HepG2 (cell line): ENCODE results near the gene NAV2. TPM values are rescaled to one million over a fixed set of nuclear protein-coding genes. Genes with fewer than 3 reads are reported as not detected.
A peak's percentile ranks its signal among the peaks of the same experiment; 100 is the strongest.

ENCODE experiments used
- ATAC-seq: fragments of 200-7000 bp; cut with Tn5 transposase; 3 replicates; pipeline ENCODE4 v1.9.1; 2020; ENCODE audit warnings: mild to moderate bottlenecking, moderate library complexity
- BruUV-seq: library from RNA; stranded (reverse); fragments of 400-500 nt; replicated peaks from 2 replicates; lab custom pipeline; 2021; lab: Mats Ljungman, UMichigan
- CTCF ChIA-PET: fragments of 300-600 bp; formaldehyde crosslinking; extraction: SDS; loops from one replicate; lab custom pipeline; 2021; ENCODE audit warnings: low total read pairs, inconsistent platforms, low intra/inter-chr PET ratio; lab: Yijun Ruan, JAX
- POLR2A ChIA-PET: fragments of 350-600 bp; sonication (Branson Sonifier 250); formaldehyde crosslinking; loops from one replicate; lab custom pipeline; 2020; ENCODE audit warnings: antibody characterized with exemption, inconsistent platforms; lab: Yijun Ruan, JAX
- DNase-seq: peaks from one replicate; pipeline ENCODE4 v3.0.0-alpha.2; 2015; ENCODE audit warnings: low spot score
- FAIRE-seq: peaks from 3 replicates; lab custom pipeline; 2011; peaks lifted over from hg19 to GRCh38; lab: Jason Lieb, UNC
- H2AFZ ChIP-seq: one replicate; pipeline ENCODE4 v1.6.1; 2011; ENCODE audit warnings: low read length, inconsistent platforms
- H3K27ac ChIP-seq: fragments of 300-600 bp; 3 replicates; pipeline ENCODE4 v1.8.0; 2011; ENCODE audit warnings: mixed run types, mild to moderate bottlenecking, mixed read lengths, low read length, inconsistent platforms; ENCODE audit not compliant: insufficient read depth; ENCODE audit errors: extremely low read length
- H3K27me3 ChIP-seq, 2 experiments: fragments of 200-600 bp in 1 of 2; 2 replicates in 1 of 2; 3 replicates in 1 of 2; pipeline versions ENCODE4 v1.6.0 to v1.8.0; 2011; ENCODE audit warnings: low read length in 2 of 2, mild to moderate bottlenecking in 2 of 2, moderate library complexity in 2 of 2, inconsistent platforms in 1 of 2; ENCODE audit not compliant: insufficient read depth in 2 of 2, control insufficient read depth in 1 of 2
- H3K36me3 ChIP-seq, 2 experiments: fragments of 200-600 bp in 1 of 2; replicated peaks in 1 of 2; 2 replicates in 1 of 2; 3 replicates in 1 of 2; pipeline versions ENCODE4 v1.5.1 to v1.8.0; 2011; ENCODE audit warnings: low read length in 2 of 2, inconsistent platforms in 1 of 2; ENCODE audit not compliant: insufficient read depth in 2 of 2, control insufficient read depth in 1 of 2
- H3K4me1 ChIP-seq: 2 replicates; pipeline ENCODE4 v1.5.1; 2012; ENCODE audit warnings: low read length, inconsistent platforms; ENCODE audit not compliant: insufficient read depth
- H3K4me2 ChIP-seq: 2 replicates; pipeline ENCODE4 v1.6.0; 2011; ENCODE audit warnings: low read depth, low read length, inconsistent platforms
- H3K4me3 ChIP-seq, 3 experiments: fragments of 200-600 bp in 1 of 3; sonication (generic), shearing (Covaris generic) in 1 of 3; replicated peaks in 1 of 3; 2 replicates each; pipeline ENCODE4 v1.5.1; 2011 to 2016; ENCODE audit warnings: low read length in 3 of 3, inconsistent platforms in 2 of 3, low read depth in 2 of 3, mild to moderate bottlenecking in 2 of 3, control low read depth in 1 of 3, mixed read lengths in 1 of 3; ENCODE audit not compliant: insufficient read depth in 1 of 3
- H3K79me2 ChIP-seq: one replicate; pipeline ENCODE4 v1.6.1; 2011; ENCODE audit warnings: low read length, inconsistent platforms; ENCODE audit not compliant: insufficient read depth
- H3K9ac ChIP-seq: 2 replicates; pipeline ENCODE4 v1.6.0; 2011; ENCODE audit warnings: mild to moderate bottlenecking, low read depth, low read length, inconsistent platforms; ENCODE audit not compliant: insufficient read depth
- H3K9me3 ChIP-seq: 2 replicates; pipeline ENCODE4 v1.5.1; 2012; ENCODE audit warnings: mild to moderate bottlenecking, low read length
- H4K20me1 ChIP-seq: 2 replicates; pipeline ENCODE4 v1.6.0; 2011; ENCODE audit warnings: inconsistent platforms, mild to moderate bottlenecking, low read length, moderate library complexity; ENCODE audit not compliant: insufficient read depth
- ATF2 ChIP-seq: sonication (generic); formaldehyde crosslinking; IDR thresholded peaks from 2 replicates; pipeline ENCODE4 v1.4.0; 2020; ENCODE audit warnings: missing genetic modification reagents
- CENPX ChIP-seq: sonication (generic); formaldehyde crosslinking; IDR thresholded peaks from 2 replicates; pipeline ENCODE4 v1.9.0; 2021; ENCODE audit warnings: mild to moderate bottlenecking, missing genetic modification reagents, moderate library complexity
- CREM ChIP-seq, 2 experiments: sonication (generic) in 1 of 2; formaldehyde crosslinking in 1 of 2; IDR thresholded peaks; 2 replicates each; pipeline versions ENCODE4 v1.4.0 to v1.6.1; 2016 to 2020; ENCODE audit warnings: antibody characterized with exemption in 1 of 2, mild to moderate bottlenecking in 1 of 2, missing genetic modification reagents in 1 of 2
- ERF ChIP-seq: IDR thresholded peaks from 2 replicates; pipeline ENCODE4 v1.6.1; 2018; ENCODE audit warnings: missing biosample characterization, missing genetic modification reagents
- EZH2 ChIP-seq: conservative IDR thresholded peaks from 2 replicates; pipeline ENCODE4 v1.6.1; 2012; ENCODE audit warnings: mild to moderate bottlenecking, low read depth, low read length, moderate library complexity
- FOXA1 ChIP-seq, 2 experiments: fragments of 450-650 bp in 1 of 2; sonication (generic) in 1 of 2; formaldehyde crosslinking in 1 of 2; IDR thresholded peaks; 2 replicates each; pipeline versions ENCODE4 v1.4.0 to v1.6.1; 2016 to 2020; ENCODE audit warnings: missing genetic modification reagents in 1 of 2
- MTA1 ChIP-seq: sonication (generic); formaldehyde crosslinking; IDR thresholded peaks from 2 replicates; pipeline ENCODE4 v1.4.0; 2020; ENCODE audit warnings: missing genetic modification reagents, mild to moderate bottlenecking, borderline replicate concordance
- PHF8 ChIP-seq: sonication (generic); formaldehyde crosslinking; IDR thresholded peaks from 2 replicates; pipeline ENCODE4 v1.5.0; 2020; ENCODE audit warnings: missing genetic modification reagents
- THAP7 ChIP-seq: sonication (generic); formaldehyde crosslinking; IDR thresholded peaks from 2 replicates; pipeline ENCODE4 v1.8.1; 2023; ENCODE audit warnings: mild to moderate bottlenecking, missing genetic modification reagents
- TIGD3 ChIP-seq: sonication (generic); formaldehyde crosslinking; IDR thresholded peaks from 2 replicates; pipeline ENCODE4 v1.5.1; 2020; ENCODE audit warnings: mild to moderate bottlenecking, missing genetic modification reagents, borderline replicate concordance
- YEATS2 ChIP-seq: sonication (generic); formaldehyde crosslinking; IDR thresholded peaks from 2 replicates; pipeline ENCODE4 v1.4.0; 2020; ENCODE audit warnings: missing genetic modification reagents, borderline replicate concordance
- ZBTB44 ChIP-seq: sonication (generic); formaldehyde crosslinking; IDR thresholded peaks from 2 replicates; pipeline ENCODE4 v1.4.0; 2020; ENCODE audit warnings: missing genetic modification reagents
- WGBS: methylation state at CpG from one replicate; pipeline ENCODE4 v1.1.6; 2017; ENCODE audit warnings: low lambda C conversion rate; 5-methylcytosine and 5-hydroxymethylcytosine counted together
- in situ Hi-C: cut with HindIII; loops from 2 replicates; pipeline ENCODE4 v1.10.0; 2017; ENCODE audit warnings: low pct_unique_long_range_greater_than_20kb; ENCODE audit not compliant: extremely low pct_ligation_motif_present
- intact Hi-C: fragments of 100-400 bp; cut with micrococcal nuclease; formaldehyde crosslinking; loops from one replicate; pipeline ENCODE4 v1.10.0; 2022; ENCODE audit not compliant: unreplicated experiment
- polyA plus RNA-seq, 8 experiments: library from polyadenylated mRNA; depleted of rRNA in 3 of 8; stranded (reverse) in 7 of 8; unstranded in 1 of 8; fragments of >200 nt; fragmentation: Illumina TruSeq in 4 of 8; extraction: Trizol in 4 of 8; gene quantifications; 2 replicates each; pipeline versions ENCODE4 v1.2.1 to v1.2.3, GENCODE V29; 2011 to 2016; ENCODE audit warnings: low read depth in 4 of 8, missing spikeins in 1 of 8, mixed read lengths in 1 of 8; ENCODE audit not compliant: insufficient read depth in 1 of 8
- total RNA-seq, 5 experiments: library from RNA; depleted of rRNA; stranded (reverse); fragments of >200 nt; fragmentation: Illumina TruSeq; extraction: Trizol; gene quantifications; 2 replicates each; pipeline ENCODE4 v1.2.3, GENCODE V29; 2016; ENCODE audit warnings: low read depth in 1 of 5

The NAV2 gene
- total and polyA plus RNA-seq, 2 of the 13 experiments (the other 11 are each of a cell fraction or from before 2014, with no cell fraction given): 9.3 to 34.6 TPM

GRCh38 chr11:19907839-19908238 lies 195.2 kb downstream of the NAV2 start:
- H3K27ac ChIP-seq: peak overlapping the region; percentile 56
- ChIA-PET POLR2A (no interaction called here), CTCF (no interaction called here)
- in situ Hi-C loops (loop anchor here (10.0 kb wide), 1 partner anchor 833 kb away; no protein-coding TSS in a partner anchor), intact Hi-C loops (loop anchor here (1.0 to 10.0 kb wide), 5 partner anchors 31 to 447 kb away; no protein-coding TSS in a partner anchor)
- FAIRE-seq (no peak), DNase-seq (no peak), ATAC-seq (no peak)
- H3K9ac ChIP-seq: no peak overlapping the region
- peaks cover 76% of the 10 kb centered on the region for H3K4me1 ChIP-seq
- H3K4me2 ChIP-seq: peak overlapping the region; percentile 34; the same call in 1 of the 2 replicates
- no peaks in the 10 kb centered on the region for H3K79me2 ChIP-seq
- no peak overlapping the region for H2AFZ ChIP-seq
- TF ChIP-seq ZBTB44 (no peak), YEATS2 (CRISPR knock-in tag) (no peak), MTA1 (CRISPR knock-in tag) (0 out of 2 replicates have a peak, but pooled peaks have one; percentile 1)
- no peaks in the 10 kb centered on the region for H4K20me1 ChIP-seq
- no peaks in the 10 kb centered on the region for H3K36me3 ChIP-seq
- H3K9me3 ChIP-seq: no peaks in the 10 kb centered on the region
- WGBS: 81% methylated on average over 4 of the region's 4 CpGs
- H3K27me3 ChIP-seq: no peaks in the 10 kb centered on the region
- no TSS peak for BruUV-seq
- H3K4me3 ChIP-seq: no peak overlapping the region

- DNase-seq (peak; percentile 82), FAIRE-seq (peak; percentile 68), ATAC-seq (peak; percentile 57)
- peak overlapping the region; percentile 93 for H3K27ac ChIP-seq
- H3K4me2 ChIP-seq: peak overlapping the region; percentile 82
- H3K4me1 ChIP-seq: peaks cover 98% of the 10 kb centered on the region
- H3K79me2 ChIP-seq: no peaks in the 10 kb centered on the region
- no peak overlapping the region for H2AFZ ChIP-seq
- no TSS peak for BruUV-seq
- H3K27me3 ChIP-seq: no peaks in the 10 kb centered on the region
- ChIA-PET POLR2A (interaction anchor here (1.3 to 1.7 kb wide), 2 partner anchors 112 to 125 kb away, joined by 3 to 5 read pairs; no protein-coding TSS in a partner anchor), CTCF (no interaction called here)
- WGBS: 21% methylated on average over 1 of the region's 1 CpG
- no peaks in the 10 kb centered on the region for H3K36me3 ChIP-seq
- H3K4me3 ChIP-seq: no peak overlapping the region; a peak in 1 of 6 replicates
- no peaks in the 10 kb centered on the region for H4K20me1 ChIP-seq
- in situ Hi-C loops: no loop called here
- H3K9ac ChIP-seq: peak overlapping the region; percentile 25; the same call in 1 of the 2 replicates
- intact Hi-C loops: loop anchor here (2.0 to 5.0 kb wide), 2 partner anchors 111 to 182 kb away; no protein-coding TSS in a partner anchor
- no peaks in the 10 kb centered on the region for H3K9me3 ChIP-seq
- TF ChIP-seq PHF8 (CRISPR knock-in tag) (0 out of 2 replicates have a peak, but pooled peaks have one; percentile 24), ERF (peak; percentile 45; the same call in 1 of the 2 replicates), FOXA1 (IDR thresholded peaks at IDR 0.05) (no peak), FOXA1 (CRISPR knock-in tag; IDR thresholded peaks at IDR 0.05) (no peak), CENPX (CRISPR knock-in tag) (no peak), EZH2 (no peak), TIGD3 (CRISPR knock-in tag) (no peak), THAP7 (no peak), ATF2 (CRISPR knock-in tag) (0 out of 2 replicates have a peak, but pooled peaks have one; percentile 51), CREM (IDR thresholded peaks at IDR 0.05) (0 out of 2 replicates have a peak, but pooled peaks have one; percentile 40), CREM (CRISPR knock-in tag; IDR thresholded peaks at IDR 0.05) (no peak)
Measured at GRCh38 chr11:19910931-19911330, 198.3 kb downstream of the NAV2 start.
